Measurements from ENCODE around the gene SLC6A9.

SLC6A9 gene

GRCh38 chr1:44053394-44053793 lies 22.1 kb upstream of the SLC6A9 start:
- no peak for TF ChIP-seq CTCF (IDR thresholded peaks at IDR 0.05; ENCODE audit: low read depth, low read length, missing control alignments)
- DNase-seq (ENCODE audit: low read depth) = no peak
- in situ Hi-C loops (cut with HindIII; ENCODE audit: low sequenced_read_pairs) = no loop called here
- H3K4me3 ChIP-seq (ENCODE audit: low read depth, low read length) = no peak overlapping the region

GRCh38 chr1:44050261-44050660 lies 19.0 kb upstream of the SLC6A9 start:
- in situ Hi-C loops (cut with HindIII; ENCODE audit: low sequenced_read_pairs) = no loop called here
- no peak for TF ChIP-seq CTCF (IDR thresholded peaks at IDR 0.05; ENCODE audit: low read depth, low read length, missing control alignments)
- H3K4me3 ChIP-seq (ENCODE audit: low read depth, low read length) = no peak overlapping the region
- no peak for DNase-seq (ENCODE audit: low read depth)

DNA sequence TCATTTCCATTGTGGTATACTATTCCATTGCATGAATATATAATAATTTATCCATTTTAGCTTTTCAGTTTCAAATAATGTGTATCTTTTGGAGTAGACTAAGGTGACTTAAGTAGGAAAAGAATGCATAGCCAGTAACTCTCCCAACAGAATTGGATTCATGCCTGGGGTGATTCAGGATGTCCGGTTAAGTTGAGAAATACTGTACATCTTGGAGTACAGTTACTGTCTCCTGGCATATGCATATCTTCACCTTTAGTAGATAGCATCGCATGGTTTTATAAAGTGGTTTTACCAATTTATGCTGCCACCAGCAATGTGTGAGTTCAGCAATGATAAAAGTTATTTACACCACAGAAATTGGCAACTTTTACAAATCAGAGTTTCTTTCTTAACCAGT lies 18.6 kb upstream of the SLC6A9 start:
- DNase-seq (ENCODE audit: low read depth) = peak; percentile 85
- no peak overlapping the region for H3K4me3 ChIP-seq (ENCODE audit: low read depth, low read length)
- in situ Hi-C loops (cut with HindIII; ENCODE audit: low sequenced_read_pairs) = no loop called here
- no peak for TF ChIP-seq CTCF (IDR thresholded peaks at IDR 0.05; ENCODE audit: low read depth, low read length, missing control alignments)

- no peak for DNase-seq (ENCODE audit: low read depth)
- H3K4me3 ChIP-seq (ENCODE audit: low read depth, low read length) = peak overlapping the region; percentile 13
- no peak for TF ChIP-seq CTCF (IDR thresholded peaks at IDR 0.05; ENCODE audit: low read depth, low read length, missing control alignments)
- in situ Hi-C loops (cut with HindIII; ENCODE audit: low sequenced_read_pairs) = no loop called here
Observed at GRCh38 chr1:44048532-44049215, 17.4 kb upstream of the SLC6A9 start.

GRCh38 chr1:44047131-44047530 lies 15.9 kb upstream of the SLC6A9 start:
- in situ Hi-C loops (cut with HindIII; ENCODE audit: low sequenced_read_pairs) = no loop called here
- TF ChIP-seq CTCF (IDR thresholded peaks at IDR 0.05; ENCODE audit: low read depth, low read length, missing control alignments) = no peak
- no peak overlapping the region for H3K4me3 ChIP-seq (ENCODE audit: low read depth, low read length)
- DNase-seq (ENCODE audit: low read depth) = no peak

- no peak for DNase-seq (ENCODE audit: low read depth)
- TF ChIP-seq CTCF (IDR thresholded peaks at IDR 0.05; ENCODE audit: low read depth, low read length, missing control alignments) = no peak
- no peak overlapping the region for H3K4me3 ChIP-seq (ENCODE audit: low read depth, low read length)
- in situ Hi-C loops (cut with HindIII; ENCODE audit: low sequenced_read_pairs) = no loop called here
Observed at GRCh38 chr1:44045064-44045463, 13.8 kb upstream of the SLC6A9 start.
